T-helper 1 cell treated with Interleukin-12 subunit alpha and Interleukin-12 subunit beta and Interleukin-4 antibody, amounts not matched to agents 30 ng/mL and 1 ng/mL, for 36 hours (primary cell): ENCODE data around the gene RPL14. TPM values are rescaled to one million over a fixed set of nuclear protein-coding genes. Genes with fewer than 3 reads are reported as not detected.
"Not testable (repeated sequence)": the region's sequence is repeated elsewhere in the genome, so short reads cannot be mapped to it uniquely, and the experiment has no call there.

ENCODE experiments used
- intact Hi-C: fragments of 100-400 bp; cut with micrococcal nuclease; formaldehyde crosslinking; loops from one replicate; pipeline ENCODE4 v1.15.1; 2024
- total RNA-seq: library from RNA; stranded (reverse); gene quantifications from 2 replicates; pipeline ENCODE4 v1.2.3, GENCODE V29; 2022

The RPL14 gene
- 1,649 and 1,702 TPM in 2 replicates for total RNA-seq

- intact Hi-C loops = loop anchor here (1.0 to 10.0 kb wide), 8 partner anchors 20 to 1505 kb away; partner anchors contain the start of genes CTNNB1, EIF1B, ULK4 and ZNF619
Observed at GRCh38 chr3:40456940-40457823, at the start of gene RPL14. Gene RPL14 (plus strand): TSS chr3:40457339. CDS start chr3:40457472, 133 bp downstream.

DNA sequence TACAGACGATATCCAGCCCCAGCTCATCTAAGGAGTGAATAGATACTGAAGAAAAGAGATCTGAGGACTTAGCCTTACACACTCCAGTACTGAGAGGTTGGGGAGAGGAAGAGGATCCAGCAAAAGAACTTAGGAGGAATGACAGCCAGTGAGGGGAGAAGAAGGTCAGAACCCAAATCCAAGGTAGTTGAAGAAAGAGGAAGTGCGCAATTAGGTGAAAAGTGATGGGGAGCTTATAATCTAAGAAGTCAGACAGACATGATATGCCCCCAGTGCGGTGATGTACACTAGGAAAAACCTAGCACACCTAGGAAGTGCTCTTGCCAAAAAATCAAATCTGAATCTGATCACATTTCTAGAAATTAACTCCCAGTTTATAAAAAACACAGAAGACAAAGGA lies 49.5 kb upstream of the RPL14 start:
- intact Hi-C loops = no loop called here

GRCh38 chr3:40414270-40414669 lies 42.9 kb upstream of the RPL14 start:
- intact Hi-C loops = no loop called here

- intact Hi-C loops = no loop called here
Observed at GRCh38 chr3:40417845-40418543, 39.1 kb upstream of the RPL14 start.

- intact Hi-C loops = no loop called here
Observed at GRCh38 chr3:40422861-40423260, 34.3 kb upstream of the RPL14 start.

- intact Hi-C loops = no loop called here
Observed at GRCh38 chr3:40427045-40427669, 30.0 kb upstream of the RPL14 start.

- intact Hi-C loops = no loop called here
Observed at GRCh38 chr3:40432793-40433192, 24.3 kb upstream of the RPL14 start.

- intact Hi-C loops = no loop called here
Observed at GRCh38 chr3:40437889-40438288, 19.2 kb upstream of the RPL14 start.

GRCh38 chr3:40445062-40445461 lies 12.1 kb upstream of the RPL14 start:
- intact Hi-C loops = no loop called here

- intact Hi-C loops = no loop called here
Observed at GRCh38 chr3:40445880-40446279, 11.3 kb upstream of the RPL14 start.

GRCh38 chr3:40450438-40450837 lies 6.7 kb upstream of the RPL14 start:
- intact Hi-C loops = loop anchor here (5.0 to 10.0 kb wide), 2 partner anchors 256 to 1398 kb away; partner anchors contain the start of genes SCN11A and WDR48

GRCh38 chr3:40451551-40451950 lies 5.6 kb upstream of the RPL14 start:
- intact Hi-C loops = loop anchor here (5.0 to 10.0 kb wide), 2 partner anchors 257 to 1399 kb away; partner anchors contain the start of genes SCN11A and WDR48

- intact Hi-C loops = loop anchor here (1.0 to 10.0 kb wide), 5 partner anchors 65 to 1561 kb away; partner anchors contain the start of genes ENTPD3, SCN11A and WDR48
Observed at GRCh38 chr3:40452057-40452456, 5.1 kb upstream of the RPL14 start.

DNA sequence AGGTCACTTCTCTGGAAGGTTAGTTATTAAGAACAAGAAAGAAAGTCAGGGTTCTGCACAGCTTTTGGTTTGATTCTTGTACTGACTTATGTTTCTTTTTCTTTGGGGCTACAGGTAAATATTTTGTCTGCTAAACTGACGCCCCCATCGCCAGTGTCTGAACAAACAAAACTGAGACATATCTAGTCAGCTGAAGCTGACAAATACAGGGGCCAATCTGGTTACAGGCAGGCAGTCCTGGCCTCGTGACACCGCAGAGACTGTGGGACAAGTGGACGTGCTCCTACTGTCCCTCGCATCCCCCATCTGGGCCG lies 4.6 kb upstream of the RPL14 start:
- intact Hi-C loops = loop anchor here (1.0 to 10.0 kb wide), 5 partner anchors 65 to 1560 kb away; partner anchors contain the start of genes ENTPD3, SCN11A and WDR48

DNA sequence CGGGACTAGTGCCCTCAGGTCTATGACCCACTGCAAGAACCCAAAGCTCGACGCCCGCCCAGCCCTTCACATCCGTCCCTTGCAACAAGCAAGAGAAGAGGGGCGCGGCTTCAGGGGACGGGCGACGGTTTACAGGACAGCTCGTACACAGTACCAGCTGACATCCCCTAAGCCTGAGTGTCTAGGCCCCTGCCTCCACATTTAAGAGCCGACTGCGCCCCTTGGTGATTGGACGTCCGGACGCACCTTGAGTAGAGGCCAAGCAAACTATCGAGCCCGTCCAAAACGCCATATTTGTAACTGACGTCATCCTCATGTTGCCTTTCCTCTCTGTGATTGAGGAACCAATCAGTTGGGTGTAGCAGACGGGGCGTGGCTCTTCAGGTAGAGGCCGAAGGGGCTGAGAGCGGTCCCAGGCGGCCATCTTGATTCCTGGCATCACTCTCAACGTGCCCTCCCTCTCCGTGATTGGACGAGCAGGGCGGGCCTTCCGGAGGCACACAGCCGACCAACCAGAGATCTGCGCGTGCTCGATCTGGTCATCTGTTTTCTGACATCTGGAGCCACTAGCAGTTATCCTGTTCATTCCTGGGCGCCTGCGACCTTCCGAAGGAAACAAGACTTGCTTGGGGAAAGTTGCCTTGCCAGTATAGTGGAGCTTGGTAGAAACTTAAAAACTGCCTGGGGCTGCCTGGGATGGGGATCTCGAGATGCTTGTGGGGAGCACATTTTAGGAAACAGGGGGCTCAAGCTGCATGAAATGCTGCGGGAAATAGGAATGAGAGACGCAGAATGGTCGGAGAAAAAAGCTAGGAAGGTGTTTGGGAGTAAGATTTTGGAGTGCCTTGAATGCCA lies 4.0 kb upstream of the RPL14 start:
- intact Hi-C loops = loop anchor here (1.0 to 10.0 kb wide), 12 partner anchors 24 to 1560 kb away; partner anchors contain the start of genes CTNNB1, EIF1B, ENTPD3 and RPSA

- intact Hi-C loops = loop anchor here (1.0 to 10.0 kb wide), 10 partner anchors 23 to 1559 kb away; partner anchors contain the start of genes CTNNB1, EIF1B, RPSA and SCN11A
Observed at GRCh38 chr3:40453933-40454332, 3.2 kb upstream of the RPL14 start.

DNA sequence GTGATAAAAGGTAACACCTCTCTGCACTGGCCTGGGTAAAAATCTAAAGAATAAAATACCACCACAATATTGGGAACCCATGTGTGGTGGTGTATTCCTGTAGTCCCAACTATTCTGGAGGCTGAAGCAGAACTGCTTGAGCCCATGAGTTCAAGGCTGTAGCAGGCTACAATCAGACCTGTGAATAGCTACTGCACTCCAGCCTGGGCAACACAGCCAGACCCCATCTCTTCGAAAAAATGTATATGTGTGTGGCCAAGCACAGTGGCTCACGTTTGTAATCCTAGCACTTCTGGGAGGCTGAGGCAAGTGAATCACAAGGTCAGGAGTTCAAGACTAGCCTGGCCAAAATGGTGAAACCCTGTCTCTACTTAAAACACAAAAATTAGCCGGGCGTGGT lies 1.8 kb upstream of the RPL14 start:
- intact Hi-C loops = loop anchor here (10.0 kb wide), 1 partner anchor 261 kb away; no protein-coding TSS in a partner anchor

DNA sequence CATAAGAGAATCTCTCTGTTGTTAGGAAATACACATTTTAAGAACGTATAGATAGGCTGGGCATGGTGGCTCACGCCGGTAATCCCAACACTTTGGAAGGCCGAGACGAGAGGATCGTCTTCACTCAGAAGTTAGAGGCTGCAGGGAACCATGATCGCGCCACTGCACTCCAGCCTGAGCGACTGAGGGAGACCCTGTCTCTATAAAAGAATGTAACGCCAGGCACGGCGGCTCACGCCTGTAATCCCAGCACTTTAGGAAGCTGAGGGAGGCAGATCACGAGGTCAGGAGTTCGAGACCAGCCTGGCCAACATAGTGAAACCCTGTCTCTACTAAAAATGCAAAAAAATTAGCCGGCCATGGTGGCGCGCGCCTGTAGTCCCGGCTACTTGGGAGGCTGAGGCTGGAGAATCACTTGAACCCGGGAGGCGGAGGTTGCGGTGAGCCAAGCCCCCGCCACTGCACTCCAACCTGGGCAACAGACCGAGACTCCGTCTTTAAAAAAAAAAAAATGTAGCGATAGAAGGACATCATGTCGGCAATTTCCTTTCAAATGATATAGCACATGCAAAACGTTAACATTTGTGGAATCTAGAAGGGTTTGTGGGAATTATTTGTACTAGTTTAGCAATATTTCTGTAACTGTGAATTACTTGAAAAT lies 730 bp upstream of the RPL14 start:
- intact Hi-C loops = loop anchor here (10.0 kb wide), 1 partner anchor 262 kb away; no protein-coding TSS in a partner anchor

DNA sequence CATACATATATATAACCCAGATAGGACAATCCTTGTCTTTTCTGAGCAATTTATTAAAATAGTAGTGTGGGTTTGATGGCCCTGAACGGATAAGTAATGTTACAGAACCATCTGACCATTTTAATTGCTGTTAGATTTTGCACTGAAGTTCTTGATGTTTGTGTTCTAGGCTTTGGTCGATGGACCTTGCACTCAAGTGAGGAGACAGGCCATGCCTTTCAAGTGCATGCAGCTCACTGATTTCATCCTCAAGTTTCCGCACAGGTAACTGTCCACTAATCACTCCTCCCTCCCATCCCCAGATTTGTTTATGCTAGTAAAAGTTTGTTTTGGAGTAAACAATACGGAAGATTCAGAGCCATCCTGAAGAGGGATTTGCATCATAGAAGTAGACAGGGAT lies 1.3 kb downstream of the RPL14 start:
- intact Hi-C loops = loop anchor here (10.0 kb wide), 1 partner anchor 264 kb away; no protein-coding TSS in a partner anchor

GRCh38 chr3:40460481-40460880 lies 3.3 kb downstream of the RPL14 start:
- intact Hi-C loops = not testable (repeated sequence)
